Measurements from ENCODE around the gene TSPAN9.

GRCh38 chr12:3313066-3313465 is 235.9 kb downstream of the TSPAN9 start:
- no peak for TF ChIP-seq CTCF (IDR thresholded peaks at IDR 0.05; ENCODE audit: insufficient read depth, low read length)
- no peak for TF ChIP-seq SPI1 (IDR thresholded peaks at IDR 0.05; ENCODE audit: borderline replicate concordance, low read depth)
- no peak for TF ChIP-seq POLR2AphosphoS5 (IDR thresholded peaks at IDR 0.05; ENCODE audit: low read depth)
